ENCODE results near the gene NGRN. TPM values are rescaled to one million over a fixed set of nuclear protein-coding genes. Genes with fewer than 3 reads are reported as not detected.

Gene NGRN
- total RNA-seq, 6 donors from 2014 or later = 35.6 to 74.2 (median 62.6) TPM

DNA sequence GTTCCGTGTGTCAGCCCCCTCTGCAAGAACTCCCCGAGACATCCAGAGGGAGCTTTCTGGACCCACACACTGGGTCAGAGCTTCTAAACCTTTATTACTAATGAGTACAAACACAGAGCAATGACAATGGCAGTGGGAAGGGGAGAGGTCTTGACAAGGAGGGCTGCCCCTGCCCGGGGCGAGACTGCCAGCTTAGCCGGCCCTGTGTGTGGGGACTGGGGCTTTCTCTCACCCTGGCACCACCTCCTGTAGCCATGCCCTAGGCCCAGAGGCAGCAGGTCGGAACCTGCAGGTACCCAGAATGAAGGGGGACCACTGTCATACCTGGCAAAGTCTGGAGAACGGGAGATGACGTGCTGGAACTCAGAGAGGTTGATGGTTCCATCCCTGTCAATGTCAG is 34.9 kb upstream of the NGRN start:
- no peak for ATAC-seq (ENCODE audit: low FRiP score in 2 of 2)
- Histone ChIP-seq H3K4me3 (peak overlapping the region in 1 of 4 donors; percentile 5), H3K27ac (peak overlapping the region; percentile 42 to 97 (median 86)), H3K27me3 (no peaks in the 10 kb centered on the region), H3K4me1 (peaks cover 28 to 49% (median 44%) of the 10 kb centered on the region in 4 donors), H3K9me3 (no peaks in the 10 kb centered on the region), H3K36me3 (peaks cover 14 to 62% (median 46%) of the 10 kb centered on the region in 4 donors)
- DNase-seq = no peak
- TF ChIP-seq, protein P1, sequence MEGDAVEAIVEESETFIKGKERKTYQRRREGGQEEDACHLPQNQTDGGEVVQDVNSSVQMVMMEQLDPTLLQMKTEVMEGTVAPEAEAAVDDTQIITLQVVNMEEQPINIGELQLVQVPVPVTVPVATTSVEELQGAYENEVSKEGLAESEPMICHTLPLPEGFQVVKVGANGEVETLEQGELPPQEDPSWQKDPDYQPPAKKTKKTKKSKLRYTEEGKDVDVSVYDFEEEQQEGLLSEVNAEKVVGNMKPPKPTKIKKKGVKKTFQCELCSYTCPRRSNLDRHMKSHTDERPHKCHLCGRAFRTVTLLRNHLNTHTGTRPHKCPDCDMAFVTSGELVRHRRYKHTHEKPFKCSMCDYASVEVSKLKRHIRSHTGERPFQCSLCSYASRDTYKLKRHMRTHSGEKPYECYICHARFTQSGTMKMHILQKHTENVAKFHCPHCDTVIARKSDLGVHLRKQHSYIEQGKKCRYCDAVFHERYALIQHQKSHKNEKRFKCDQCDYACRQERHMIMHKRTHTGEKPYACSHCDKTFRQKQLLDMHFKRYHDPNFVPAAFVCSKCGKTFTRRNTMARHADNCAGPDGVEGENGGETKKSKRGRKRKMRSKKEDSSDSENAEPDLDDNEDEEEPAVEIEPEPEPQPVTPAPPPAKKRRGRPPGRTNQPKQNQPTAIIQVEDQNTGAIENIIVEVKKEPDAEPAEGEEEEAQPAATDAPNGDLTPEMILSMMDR (IDR thresholded peaks at IDR 0.05) = no peak
- TF ChIP-seq POLR2AphosphoS5 (IDR thresholded peaks at IDR 0.05) = no peak
- no peak for TF ChIP-seq EP300 (IDR thresholded peaks at IDR 0.05)
- TF ChIP-seq POLR2A (IDR thresholded peaks at IDR 0.05) = no peak
- WGBS, 2 donors = 87 to 91% methylated on average over 5 to 8 of the region's 8 CpGs

- Histone ChIP-seq H3K4me3 (peak overlapping the region in 1 of 4 donors; percentile 78), H3K27ac (peak overlapping the region; percentile 42 to 97 (median 86)), H3K27me3 (no peaks in the 10 kb centered on the region), H3K4me1 (peaks cover 28 to 46% (median 42%) of the 10 kb centered on the region in 4 donors), H3K9me3 (no peaks in the 10 kb centered on the region), H3K36me3 (peaks cover 14 to 55% (median 41%) of the 10 kb centered on the region in 4 donors)
- DNase-seq (peak in 1 of 2 donors; percentile 80), ATAC-seq (ENCODE audit: low FRiP score in 2 of 2) (no peak)
- 57 to 58% methylated on average over 16 to 27 of the region's 27 CpGs for WGBS, 2 donors
- TF ChIP-seq POLR2A (IDR thresholded peaks at IDR 0.05) (peak in 2 of 4 donors; percentile 17 to 52), EP300 (IDR thresholded peaks at IDR 0.05) (no peak), POLR2AphosphoS5 (IDR thresholded peaks at IDR 0.05) (peak; percentile 33 to 48)
- TF ChIP-seq, protein P1 (IDR thresholded peaks at IDR 0.05) = no peak
Observed at GRCh38 chr15:90231028-90232017, 34.1 kb upstream of the NGRN start.

DNA sequence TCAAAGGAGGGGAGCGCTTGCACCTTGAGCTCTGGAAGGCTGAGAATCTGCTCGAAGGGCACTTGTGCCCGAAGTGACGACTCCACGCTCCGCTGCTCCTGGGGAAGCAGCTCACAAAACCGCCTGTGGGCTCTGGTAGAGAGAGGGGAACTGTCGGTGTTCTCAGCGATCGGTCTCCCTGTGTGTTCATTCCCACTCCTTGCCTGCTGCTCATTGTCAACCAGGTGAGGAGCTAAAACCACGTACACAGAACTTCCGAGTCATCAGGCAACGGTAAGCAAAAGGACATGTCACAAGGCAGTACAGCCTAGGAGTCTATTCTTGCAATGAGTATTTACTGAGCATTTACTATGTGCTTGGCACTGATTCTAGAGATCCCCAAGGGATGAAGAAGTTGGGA is 33.3 kb upstream of the NGRN start:
- DNase-seq = no peak
- Histone ChIP-seq H3K36me3 (peaks cover 12 to 47% (median 36%) of the 10 kb centered on the region in 4 donors), H3K9me3 (no peaks in the 10 kb centered on the region), H3K27me3 (no peaks in the 10 kb centered on the region), H3K27ac (peak overlapping the region in 2 of 4 donors; percentile 89 to 97), H3K4me1 (peaks cover 28 to 46% (median 42%) of the 10 kb centered on the region in 4 donors), H3K4me3 (peak overlapping the region in 3 of 4 donors; percentile 62 to 99 (median 78))
- TF ChIP-seq, protein P1 (IDR thresholded peaks at IDR 0.05) = no peak
- TF ChIP-seq POLR2AphosphoS5 (IDR thresholded peaks at IDR 0.05) (no peak), POLR2A (IDR thresholded peaks at IDR 0.05) (no peak), EP300 (IDR thresholded peaks at IDR 0.05) (no peak)
- ATAC-seq (ENCODE audit: low FRiP score in 2 of 2) = no peak
- 83 to 94% methylated on average over 13 of the region's 13 CpGs for WGBS, 2 donors

- no peak for DNase-seq
- peaks cover 7 to 47% (median 31%) of the 10 kb centered on the region in 4 donors for H3K36me3 ChIP-seq
- 6 to 9% methylated on average over 9 of the region's 9 CpGs for WGBS, 2 donors
- H3K4me1 ChIP-seq = peaks cover 28 to 46% (median 42%) of the 10 kb centered on the region in 4 donors
- no peak for TF ChIP-seq POLR2A (IDR thresholded peaks at IDR 0.05)
- TF ChIP-seq, protein P1 (IDR thresholded peaks at IDR 0.05) = peak in 1 of 6 experiments; percentile 52
- no peaks in the 10 kb centered on the region for H3K9me3 ChIP-seq
- peak overlapping the region; percentile 89 to 97 (median 94) for H3K27ac ChIP-seq
- peak overlapping the region; percentile 60 to 99 (median 70) for H3K4me3 ChIP-seq
- no peaks in the 10 kb centered on the region for H3K27me3 ChIP-seq
- no peak for ATAC-seq (ENCODE audit: low FRiP score in 2 of 2)
Observed at GRCh38 chr15:90232941-90233386, 32.5 kb upstream of the NGRN start.

Measured in upper lobe of left lung (tissue), 6 donors.